Endothelial cell of umbilical vein (primary cell): Measurements from ENCODE around the gene HPSE2. TPM values are rescaled to one million over a fixed set of nuclear protein-coding genes. Genes with fewer than 3 reads are reported as not detected.

Experiments
- BruUV-seq: library from RNA; stranded (reverse); fragments of 400-500 nt; replicated peaks from 2 replicates; lab custom pipeline; 2021; lab: Mats Ljungman, UMichigan
- CTCF ChIA-PET: fragments of 300-600, 350-600 bp; sonication (Branson Sonifier 250); formaldehyde crosslinking; loops from one replicate; lab custom pipeline; 2021; ENCODE audit warnings: antibody characterized with exemption, inconsistent platforms; lab: Charles Lee
- POLR2A ChIA-PET: fragments of 300-600, 350-600 bp; sonication (Branson Sonifier 250); formaldehyde crosslinking; loops from one replicate; lab custom pipeline; 2021; ENCODE audit warnings: antibody characterized with exemption, inconsistent platforms; lab: Charles Lee
- DNase-seq: peaks from one replicate; pipeline ENCODE4 v3.0.0-alpha.2; 2011; ENCODE audit warnings: low read depth, low spot score
- FAIRE-seq: peaks from 2 replicates; lab custom pipeline; 2011; peaks lifted over from hg19 to GRCh38; lab: Jason Lieb, UNC
- H2AFZ ChIP-seq: 2 replicates; pipeline ENCODE4 v1.6.0; 2012; ENCODE audit warnings: low read depth, low read length, control low read depth, inconsistent platforms
- H3K27ac ChIP-seq: 2 replicates; pipeline ENCODE4 v1.5.1; 2011; ENCODE audit warnings: low read depth, mild to moderate bottlenecking, control low read depth, low read length, moderate library complexity; ENCODE audit not compliant: insufficient read depth
- H3K27me3 ChIP-seq, 2 experiments: 2 replicates each; pipeline versions ENCODE4 v1.6.0 to v1.6.1; 2011; ENCODE audit warnings: low read length in 2 of 2, mixed read lengths in 1 of 2; ENCODE audit not compliant: control insufficient read depth in 2 of 2, insufficient read depth in 2 of 2
- H3K36me3 ChIP-seq, 2 experiments: 2 replicates in 1 of 2; 3 replicates in 1 of 2; pipeline ENCODE4 v1.5.1; 2011; ENCODE audit warnings: low read length in 2 of 2, mild to moderate bottlenecking in 1 of 2, moderate library complexity in 1 of 2; ENCODE audit not compliant: control insufficient read depth in 2 of 2, insufficient read depth in 2 of 2; ENCODE audit errors: extremely low read depth in 1 of 2
- H3K4me1 ChIP-seq: 3 replicates; pipeline ENCODE4 v1.5.1; 2011; ENCODE audit warnings: mild to moderate bottlenecking, low read length; ENCODE audit not compliant: control insufficient read depth, insufficient read depth; ENCODE audit errors: extremely low read depth
- H3K4me2 ChIP-seq: 2 replicates; pipeline ENCODE4 v1.6.1; 2011; ENCODE audit warnings: low read length, control low read depth, mixed read lengths; ENCODE audit not compliant: insufficient read depth
- H3K4me3 ChIP-seq, 3 experiments: fragments of 200-600 bp in 1 of 3; sonication (generic), shearing (Covaris generic) in 1 of 3; replicated peaks in 1 of 3; 2 replicates each; pipeline ENCODE4 v1.5.1; 2011 to 2016; ENCODE audit warnings: control low read depth in 3 of 3, low read length in 3 of 3, mild to moderate bottlenecking in 2 of 3, inconsistent platforms in 1 of 3, low read depth in 1 of 3, moderate library complexity in 1 of 3; ENCODE audit not compliant: insufficient read depth in 1 of 3
- H3K79me2 ChIP-seq: 2 replicates; pipeline ENCODE4 v1.6.0; 2012; ENCODE audit warnings: low read length, inconsistent platforms; ENCODE audit not compliant: control insufficient read depth, insufficient read depth
- H3K9ac ChIP-seq: replicated peaks from 2 replicates; pipeline ENCODE3; 2011; ENCODE audit warnings: low read length, control low read depth; ENCODE audit not compliant: insufficient read depth; ENCODE audit errors: extremely low read depth
- H3K9me1 ChIP-seq: replicated peaks from 3 replicates; pipeline ENCODE4 v1.6.0; 2011; ENCODE audit warnings: mild to moderate bottlenecking, low read length; ENCODE audit not compliant: control insufficient read depth, insufficient read depth; ENCODE audit errors: extremely low read depth
- H3K9me3 ChIP-seq: replicated peaks from 2 replicates; pipeline ENCODE4 v1.5.1; 2012; ENCODE audit warnings: low read length, inconsistent platforms; ENCODE audit not compliant: control insufficient read depth, insufficient read depth
- H4K20me1 ChIP-seq: replicated peaks from 2 replicates; pipeline ENCODE3; 2011; ENCODE audit warnings: mild to moderate bottlenecking, low read length; ENCODE audit not compliant: control insufficient read depth, insufficient read depth; ENCODE audit errors: extremely low read depth
- CTCF ChIP-seq, 2 donors: IDR thresholded peaks; 1 replicate in 1 of 2; 2 replicates in 1 of 2; pipeline ENCODE4 v1.5.1; 2011; ENCODE audit warnings: low read length in 2 of 2, mild to moderate bottlenecking in 2 of 2, moderate library complexity in 2 of 2, control low read depth in 1 of 2, inconsistent platforms in 1 of 2, low read depth in 1 of 2; ENCODE audit not compliant: insufficient read depth in 1 of 2; ENCODE audit errors: extremely low read depth in 1 of 2
- EZH2 ChIP-seq: IDR thresholded peaks from 2 replicates; pipeline ENCODE4 v1.6.1; 2012; ENCODE audit warnings: borderline replicate concordance, low read depth, mild to moderate bottlenecking, moderate library complexity, low read length, inconsistent platforms; ENCODE audit not compliant: severe bottlenecking
- FOS ChIP-seq: IDR thresholded peaks from 2 replicates; pipeline ENCODE4 v1.6.1; 2011; ENCODE audit warnings: mild to moderate bottlenecking, low read length, moderate library complexity, borderline replicate concordance; ENCODE audit not compliant: insufficient read depth
- GATA2 ChIP-seq: IDR thresholded peaks from 2 replicates; pipeline ENCODE4 v1.7.0; 2011; ENCODE audit warnings: low read depth, mild to moderate bottlenecking, moderate library complexity, mixed read lengths, low read length; ENCODE audit not compliant: insufficient read length, insufficient read depth
- JUN ChIP-seq: IDR thresholded peaks from 2 replicates; pipeline ENCODE4 v1.6.1; 2011; ENCODE audit warnings: borderline replicate concordance, low read depth; ENCODE audit not compliant: insufficient read length, insufficient read depth
- MAX ChIP-seq: IDR thresholded peaks from 2 replicates; pipeline ENCODE4 v1.6.1; 2011; ENCODE audit not compliant: insufficient read depth, insufficient read length
- MYC ChIP-seq: IDR thresholded peaks from one replicate; pipeline ENCODE4 v1.6.1; 2011; ENCODE audit warnings: mild to moderate bottlenecking, low read depth, low read length
- POLR2A ChIP-seq: IDR thresholded peaks from 2 replicates; pipeline ENCODE4 v1.6.1; 2012; ENCODE audit warnings: low read depth, mild to moderate bottlenecking, control low read depth, low read length
- POLR2AphosphoS5 ChIP-seq: IDR thresholded peaks from 2 replicates; pipeline ENCODE4 v1.6.1; 2012; ENCODE audit warnings: low read depth, mild to moderate bottlenecking, control low read depth, low read length, moderate library complexity; ENCODE audit not compliant: insufficient read depth
- dilution Hi-C: fragments of 300-500 bp; cut with MboI; formaldehyde crosslinking; loops from one replicate; pipeline ENCODE4 v1.15.0; 2019; ENCODE audit warnings: low sequenced_read_pairs; ENCODE audit not compliant: extremely low pct_ligation_motif_present
- intact Hi-C: fragments of 100-400 bp; cut with micrococcal nuclease; formaldehyde crosslinking; loops from one replicate; pipeline ENCODE4 v1.10.0; 2022
- polyA plus RNA-seq, 4 experiments: library from polyadenylated mRNA; depleted of rRNA in 3 of 4; stranded (reverse) in 3 of 4; unstranded in 1 of 4; fragments of >200 nt; gene quantifications; 2 replicates each; pipeline versions ENCODE4 v1.2.1 to v1.2.3, GENCODE V29; 2011 to 2012; ENCODE audit warnings: missing spikeins in 1 of 4
- total RNA-seq: library from RNA; stranded (reverse); gene quantifications from 2 replicates; pipeline ENCODE4 v1.2.3, GENCODE V29; 2021

The HPSE2 gene
- total and polyA plus RNA-seq, 2 donors (not counting 3 experiments of a cell fraction or from before 2014, with no cell fraction given) = not detected

GRCh38 chr10:98878921-98879320 lies 356.7 kb downstream of the HPSE2 start:
- CTCF ChIA-PET = no interaction called here
- no peaks in the 10 kb centered on the region for H4K20me1 ChIP-seq
- intact Hi-C loops (no loop called here), dilution Hi-C loops (no loop called here)
- H2AFZ ChIP-seq = no peak overlapping the region
- FAIRE-seq = no peak
- H3K4me2 ChIP-seq = no peak overlapping the region
- no peak overlapping the region for H3K27ac ChIP-seq
- BruUV-seq = no TSS peak
- POLR2A ChIA-PET = no interaction called here
- H3K79me2 ChIP-seq = no peaks in the 10 kb centered on the region
- H3K4me3 ChIP-seq = no peak overlapping the region
- no peaks in the 10 kb centered on the region for H3K9me3 ChIP-seq
- no peak for TF ChIP-seq POLR2AphosphoS5
- TF ChIP-seq EZH2 = no peak
- no peak for TF ChIP-seq CTCF (IDR thresholded peaks at IDR 0.05; ENCODE audit: extremely low read depth in 1 of 2, insufficient read depth in 1 of 2, low read depth in 1 of 2, low read length in 2 of 2)
- no peak for TF ChIP-seq MAX
- TF ChIP-seq JUN = no peak
- TF ChIP-seq MYC = no peak
- no peak for TF ChIP-seq POLR2A
- TF ChIP-seq FOS = no peak
- TF ChIP-seq GATA2 = no peak
- H3K4me1 ChIP-seq = no peaks in the 10 kb centered on the region
- H3K9ac ChIP-seq = no peak overlapping the region
- no peak for DNase-seq
- no peaks in the 10 kb centered on the region for H3K27me3 ChIP-seq
- no peaks in the 10 kb centered on the region for H3K9me1 ChIP-seq
- H3K36me3 ChIP-seq = no peaks in the 10 kb centered on the region
